Measurements from ENCODE around the gene HAUS5. TPM values are rescaled to one million over a fixed set of nuclear protein-coding genes. Genes with fewer than 3 reads are reported as not detected.
A peak's percentile ranks its signal among the peaks of the same experiment; 100 is the strongest.

Gene HAUS5
- total RNA-seq, 2 experiments from 2014 or later = 58.1 to 61.5 TPM

- no TSS peak for BruUV-seq (replicated peaks)
- Histone ChIP-seq H3K4me1 (ENCODE audit: insufficient read depth, low read length, poor library complexity, severe bottlenecking) (peaks cover 2% of the 10 kb centered on the region), H3K36me3 (ENCODE audit: insufficient read depth, low read length) (0 out of 2 replicates have a peak, but pooled peaks cover 15% of the 10 kb centered on the region), H3K9me2 (ENCODE audit: insufficient read depth, low read length) (no peaks in the 10 kb centered on the region), H2AFZ (ENCODE audit: low read length) (no peak overlapping the region), H3K4me2 (ENCODE audit: low read length) (no peak overlapping the region), H3K4me3 (ENCODE audit: low read depth, low read length, poor library complexity, severe bottlenecking) (no peak overlapping the region), H3K9me3 (ENCODE audit: low read length) (no peaks in the 10 kb centered on the region), H3K79me2 (ENCODE audit: insufficient read depth, low read depth, low read length) (no peaks in the 10 kb centered on the region), H4K20me1 (ENCODE audit: insufficient read depth, low read length) (no peaks in the 10 kb centered on the region), H3K27ac (ENCODE audit: low read depth, low read length, poor library complexity, severe bottlenecking) (no peak overlapping the region)
- intact Hi-C loops (cut with micrococcal nuclease; ENCODE audit: unreplicated experiment) = no loop called here
- no peak for DNase-seq (ENCODE audit: low spot score)
- no peak for TF ChIP-seq CTCF (conservative IDR thresholded peaks at IDR 0.05; ENCODE audit: low read length)
- no peak for TF ChIP-seq EZH2phosphoT487 (IDR thresholded peaks at IDR 0.05; ENCODE audit: borderline replicate concordance, low read depth, low read length)
- POLR2A ChIA-PET = no interaction called here
- CTCF ChIA-PET (ENCODE audit: unreplicated experiment) = no interaction called here
These were observed 10.2 kb downstream of the HAUS5 start for GRCh38 chr19:35622750-35623149.

GRCh38 chr19:35623327-35624010 lies 10.9 kb downstream of the HAUS5 start:
- DNase-seq (ENCODE audit: low spot score) = no peak
- H3K4me2 ChIP-seq (ENCODE audit: low read length) = no peak overlapping the region
- no peaks in the 10 kb centered on the region for H3K79me2 ChIP-seq (ENCODE audit: insufficient read depth, low read depth, low read length)
- H3K27ac ChIP-seq (ENCODE audit: low read depth, low read length, poor library complexity, severe bottlenecking) = no peak overlapping the region
- no peaks in the 10 kb centered on the region for H4K20me1 ChIP-seq (ENCODE audit: insufficient read depth, low read length)
- intact Hi-C loops (cut with micrococcal nuclease; ENCODE audit: unreplicated experiment) = no loop called here
- no peaks in the 10 kb centered on the region for H3K9me3 ChIP-seq (ENCODE audit: low read length)
- H3K4me3 ChIP-seq (ENCODE audit: low read depth, low read length, poor library complexity, severe bottlenecking) = no peak overlapping the region
- TF ChIP-seq CTCF (conservative IDR thresholded peaks at IDR 0.05; ENCODE audit: low read length) (no peak), EZH2phosphoT487 (IDR thresholded peaks at IDR 0.05; ENCODE audit: borderline replicate concordance, low read depth, low read length) (no peak)
- 0 out of 2 replicates have a peak, but pooled peaks cover 12% of the 10 kb centered on the region for H3K36me3 ChIP-seq (ENCODE audit: insufficient read depth, low read length)
- BruUV-seq (replicated peaks) = TSS peak; percentile 52
- H3K4me1 ChIP-seq (ENCODE audit: insufficient read depth, low read length, poor library complexity, severe bottlenecking) = peaks cover 8% of the 10 kb centered on the region
- no peak overlapping the region for H2AFZ ChIP-seq (ENCODE audit: low read length)
- H3K9me2 ChIP-seq (ENCODE audit: insufficient read depth, low read length) = no peaks in the 10 kb centered on the region
- POLR2A ChIA-PET = no interaction called here
- CTCF ChIA-PET (ENCODE audit: unreplicated experiment) = no interaction called here

- no peaks in the 10 kb centered on the region for H3K9me2 ChIP-seq (ENCODE audit: insufficient read depth, low read length)
- TF ChIP-seq EZH2phosphoT487 (IDR thresholded peaks at IDR 0.05; ENCODE audit: borderline replicate concordance, low read depth, low read length) = no peak
- TF ChIP-seq CTCF (conservative IDR thresholded peaks at IDR 0.05; ENCODE audit: low read length) = no peak
- TSS peak; percentile 100 for BruUV-seq (replicated peaks)
- ChIA-PET POLR2A (no interaction called here), CTCF (ENCODE audit: unreplicated experiment) (interaction anchor here (0.5 kb wide), 1 partner anchor 473 kb away, joined by 3 read pairs; no protein-coding TSS in a partner anchor)
- H2AFZ ChIP-seq (ENCODE audit: low read length) = peak overlapping the region; percentile 86
- no peaks in the 10 kb centered on the region for H4K20me1 ChIP-seq (ENCODE audit: insufficient read depth, low read length)
- H3K4me3 ChIP-seq (ENCODE audit: low read depth, low read length, poor library complexity, severe bottlenecking) = peak overlapping the region; percentile 83
- no peak for DNase-seq (ENCODE audit: low spot score)
- H3K4me2 ChIP-seq (ENCODE audit: low read length) = peak overlapping the region; percentile 96
- peaks cover 35% of the 10 kb centered on the region for H3K36me3 ChIP-seq (ENCODE audit: insufficient read depth, low read length)
- intact Hi-C loops (cut with micrococcal nuclease; ENCODE audit: unreplicated experiment) = loop anchor here (2.0 to 5.0 kb wide), 3 partner anchors 15 to 381 kb away; partner anchors contain the start of genes HAUS5 and LSR
- no peaks in the 10 kb centered on the region for H3K9me3 ChIP-seq (ENCODE audit: low read length)
- peak overlapping the region; percentile 68 for H3K27ac ChIP-seq (ENCODE audit: low read depth, low read length, poor library complexity, severe bottlenecking)
- H3K79me2 ChIP-seq (ENCODE audit: insufficient read depth, low read depth, low read length) = peaks cover 10% of the 10 kb centered on the region
- peaks cover 18% of the 10 kb centered on the region for H3K4me1 ChIP-seq (ENCODE audit: insufficient read depth, low read length, poor library complexity, severe bottlenecking)
These were observed 15.7 kb downstream of the HAUS5 start for GRCh38 chr19:35628264-35628564.
